Testis (tissue), 3 donors: ENCODE data around the gene TTC36. TPM values are rescaled to one million over a fixed set of nuclear protein-coding genes. Genes with fewer than 3 reads are reported as not detected.

Source experiments
- DNase-seq: peaks from one replicate; pipeline ENCODE4 v3.0.0-alpha.2; 2019
- H3K27ac ChIP-seq, 2 donors: fragments of 200-600 bp; sonication (generic); one replicate each; pipeline ENCODE4 v1.5.1; 2019
- H3K27me3 ChIP-seq: fragments of 200-600 bp; sonication (generic); one replicate; pipeline ENCODE4 v1.5.1; 2019
- H3K36me3 ChIP-seq: fragments of 200-600 bp; sonication (generic); one replicate; pipeline ENCODE4 v1.5.1; 2017; ENCODE audit warnings: low read depth; ENCODE audit errors: missing control alignments
- H3K4me1 ChIP-seq: fragments of 200-600 bp; sonication (generic); one replicate; pipeline ENCODE4 v1.5.1; 2019
- H3K4me3 ChIP-seq, 2 donors: fragments of 200-600 bp; sonication (generic); one replicate each; pipeline ENCODE4 v1.5.1; 2017 to 2019
- H3K9me3 ChIP-seq: fragments of 200-600 bp; sonication (generic); one replicate; pipeline ENCODE4 v1.5.1; 2017
- POLR2A ChIP-seq: fragments of 450-650 bp; IDR thresholded peaks from one replicate; pipeline ENCODE4 v1.6.1; 2017; ENCODE audit warnings: antibody characterized with exemption, mild to moderate bottlenecking, moderate library complexity
- WGBS, 2 donors: methylation state at CpG; one replicate each; pipeline ENCODE4 v1.1.5; 2018; 5-methylcytosine and 5-hydroxymethylcytosine counted together
- intact Hi-C: fragments of 100-400 bp; cut with DNase I; formaldehyde crosslinking; loops from one replicate; pipeline ENCODE4 v1.15.1; 2023; ENCODE audit warnings: low total_unique reads
- polyA plus RNA-seq: library from polyadenylated mRNA; stranded (reverse); fragments of 350-450 nt; fragmentation: Illumina TruSeq; extraction: RNeasy Lipid Tissue Mini Kit (QIAGEN cat#74804); gene quantifications from one replicate; pipeline ENCODE4 v1.2.3, GENCODE V29; 2014; ENCODE audit warnings: low read depth, low replicate concordance; ENCODE audit not compliant: insufficient read depth
- total RNA-seq, 2 donors: library from RNA; depleted of rRNA; stranded (reverse); fragments of >200 nt; gene quantifications; one replicate each; pipeline ENCODE4 v1.2.3, GENCODE V29; 2016
- TF ChIP-seq, protein P1 (sequence below), 3 experiments: fragments of 450-650 bp in 2 of 3; fragments of 200-600 bp in 1 of 3; sonication (generic) in 1 of 3; IDR thresholded peaks; one replicate each; pipeline ENCODE4 v1.5.1; 2016 to 2019; ENCODE audit warnings: antibody characterized with exemption in 3 of 3, mild to moderate bottlenecking in 2 of 3, moderate library complexity in 1 of 3

Gene TTC36
- total and polyA plus RNA-seq, 3 donors from 2014 or later: 4.9 to 5.7 TPM; not detected in 1

DNA sequence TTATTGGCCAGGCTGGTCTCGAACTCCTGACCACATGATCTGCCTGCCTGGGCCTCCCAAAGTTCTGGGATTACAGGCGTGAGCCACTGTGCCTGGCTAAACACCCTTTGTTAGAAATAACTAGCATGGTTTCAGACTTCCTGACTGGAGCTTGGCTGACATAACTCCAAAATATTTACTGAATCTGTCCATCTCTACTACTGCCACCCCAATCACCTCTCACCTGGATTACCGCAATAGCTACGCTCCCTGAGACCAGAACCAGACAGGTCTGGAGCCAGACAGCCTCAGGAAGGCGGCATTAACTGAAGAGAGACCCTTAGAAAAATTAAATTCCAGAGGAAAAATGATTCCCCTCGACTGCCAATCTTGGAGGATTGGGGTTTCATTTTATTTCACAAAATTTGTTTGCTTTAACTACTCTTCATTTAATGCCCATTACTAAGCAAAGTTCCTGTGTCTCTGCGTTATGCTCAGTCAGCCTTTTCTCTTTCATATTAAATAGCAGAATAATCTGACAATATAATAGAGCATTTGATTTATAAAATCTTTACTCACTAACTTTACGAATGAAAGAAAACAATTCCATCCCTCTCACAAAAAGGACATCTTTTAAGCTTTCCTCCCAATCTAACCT is 16.9 kb downstream of the TTC36 start:
- Histone ChIP-seq H3K4me1 (no peaks in the 10 kb centered on the region), H3K36me3 (no peaks in the 10 kb centered on the region), H3K27me3 (no peaks in the 10 kb centered on the region), H3K4me3 (no peak overlapping the region), H3K9me3 (no peaks in the 10 kb centered on the region), H3K27ac (no peak overlapping the region)
- no peak for DNase-seq
- TF ChIP-seq, protein P1, sequence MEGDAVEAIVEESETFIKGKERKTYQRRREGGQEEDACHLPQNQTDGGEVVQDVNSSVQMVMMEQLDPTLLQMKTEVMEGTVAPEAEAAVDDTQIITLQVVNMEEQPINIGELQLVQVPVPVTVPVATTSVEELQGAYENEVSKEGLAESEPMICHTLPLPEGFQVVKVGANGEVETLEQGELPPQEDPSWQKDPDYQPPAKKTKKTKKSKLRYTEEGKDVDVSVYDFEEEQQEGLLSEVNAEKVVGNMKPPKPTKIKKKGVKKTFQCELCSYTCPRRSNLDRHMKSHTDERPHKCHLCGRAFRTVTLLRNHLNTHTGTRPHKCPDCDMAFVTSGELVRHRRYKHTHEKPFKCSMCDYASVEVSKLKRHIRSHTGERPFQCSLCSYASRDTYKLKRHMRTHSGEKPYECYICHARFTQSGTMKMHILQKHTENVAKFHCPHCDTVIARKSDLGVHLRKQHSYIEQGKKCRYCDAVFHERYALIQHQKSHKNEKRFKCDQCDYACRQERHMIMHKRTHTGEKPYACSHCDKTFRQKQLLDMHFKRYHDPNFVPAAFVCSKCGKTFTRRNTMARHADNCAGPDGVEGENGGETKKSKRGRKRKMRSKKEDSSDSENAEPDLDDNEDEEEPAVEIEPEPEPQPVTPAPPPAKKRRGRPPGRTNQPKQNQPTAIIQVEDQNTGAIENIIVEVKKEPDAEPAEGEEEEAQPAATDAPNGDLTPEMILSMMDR (IDR thresholded peaks at IDR 0.05): no peak
- no peak for TF ChIP-seq POLR2A
- 93% methylated on average over 8 of the region's 8 CpGs for WGBS, 2 donors
- intact Hi-C loops: no loop called here

DNA sequence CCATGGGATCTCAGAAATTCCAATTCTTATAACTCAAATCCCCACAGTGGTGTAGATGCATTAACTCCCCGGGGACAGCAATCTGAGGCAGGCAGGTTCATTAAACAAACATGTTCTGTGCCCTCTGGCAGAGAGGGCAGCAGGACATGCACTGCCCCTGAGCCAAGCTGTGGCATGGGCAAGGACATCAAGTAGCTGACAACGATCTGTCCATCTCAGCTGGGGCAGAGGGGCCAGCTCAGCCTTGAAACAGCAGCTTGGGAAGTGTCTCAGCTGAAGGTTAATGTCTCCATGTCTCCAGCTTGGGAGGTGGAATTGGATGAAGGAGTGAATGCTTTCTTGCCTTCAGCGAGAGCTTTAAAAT is 17.4 kb downstream of the TTC36 start:
- intact Hi-C loops: no loop called here
- Histone ChIP-seq H3K4me1 (no peaks in the 10 kb centered on the region), H3K36me3 (no peaks in the 10 kb centered on the region), H3K27me3 (no peaks in the 10 kb centered on the region), H3K4me3 (no peak overlapping the region), H3K9me3 (no peaks in the 10 kb centered on the region), H3K27ac (no peak overlapping the region)
- 78 to 84% methylated on average over 3 of the region's 3 CpGs for WGBS, 2 donors
- TF ChIP-seq, protein P1 (IDR thresholded peaks at IDR 0.05): no peak
- no peak for DNase-seq

DNA sequence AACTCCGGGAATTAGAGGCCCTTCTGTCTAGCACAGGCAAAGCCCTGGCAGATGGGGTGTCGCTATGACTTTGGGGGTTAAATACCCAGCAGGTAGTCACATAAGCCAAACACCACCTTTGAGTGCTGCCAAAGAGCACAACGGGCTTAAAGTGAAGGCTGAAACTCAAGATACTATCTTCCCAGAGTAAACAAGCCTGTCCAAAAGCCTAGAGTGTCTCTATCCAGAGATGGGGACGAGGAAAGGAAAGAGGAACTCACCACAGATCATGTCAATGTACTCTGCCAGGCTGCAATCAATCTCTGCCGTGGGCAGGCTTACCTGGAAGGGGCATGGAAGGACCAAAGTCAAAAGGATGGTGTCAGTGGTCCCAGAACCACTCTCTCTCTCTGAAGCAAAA is 18.3 kb downstream of the TTC36 start:
- TF ChIP-seq, protein P1 (IDR thresholded peaks at IDR 0.05): no peak
- no peak for TF ChIP-seq POLR2A
- intact Hi-C loops: no loop called here
- DNase-seq: no peak
- Histone ChIP-seq H3K4me3 (no peak overlapping the region), H3K9me3 (no peaks in the 10 kb centered on the region), H3K4me1 (no peaks in the 10 kb centered on the region), H3K36me3 (no peaks in the 10 kb centered on the region), H3K27me3 (no peaks in the 10 kb centered on the region), H3K27ac (no peak overlapping the region)
- 89 to 92% methylated on average over 5 of the region's 5 CpGs for WGBS, 2 donors

DNA sequence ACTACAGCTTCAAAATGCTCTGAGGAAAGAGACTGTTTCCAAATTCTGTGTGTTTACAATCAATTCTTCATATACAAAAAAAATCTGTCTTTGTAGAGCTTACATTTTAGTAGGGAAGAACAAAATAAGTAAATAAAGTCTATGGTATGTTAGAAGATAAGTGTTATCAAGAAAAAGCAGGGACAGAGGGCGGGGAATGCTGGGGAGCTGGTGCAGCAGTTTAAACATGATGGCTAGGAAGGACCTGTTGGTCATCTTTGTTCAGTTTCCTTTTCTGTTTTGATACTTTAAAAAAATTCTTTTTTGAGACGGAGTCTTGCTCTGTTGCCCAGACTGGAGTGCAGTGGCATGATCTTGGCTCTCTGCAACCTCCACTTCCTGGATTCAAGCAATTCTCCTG is 19.9 kb downstream of the TTC36 start:
- intact Hi-C loops: no loop called here
- no peaks in the 10 kb centered on the region for H3K9me3 ChIP-seq
- H3K27me3 ChIP-seq: no peaks in the 10 kb centered on the region
- H3K27ac ChIP-seq: no peak overlapping the region
- H3K36me3 ChIP-seq: no peaks in the 10 kb centered on the region
- no peak for DNase-seq
- H3K4me1 ChIP-seq: no peaks in the 10 kb centered on the region
- TF ChIP-seq POLR2A: no peak
- TF ChIP-seq, protein P1 (IDR thresholded peaks at IDR 0.05): no peak
- no peak overlapping the region for H3K4me3 ChIP-seq
- 78% methylated on average over 2 of the region's 2 CpGs for WGBS, 2 donors

DNA sequence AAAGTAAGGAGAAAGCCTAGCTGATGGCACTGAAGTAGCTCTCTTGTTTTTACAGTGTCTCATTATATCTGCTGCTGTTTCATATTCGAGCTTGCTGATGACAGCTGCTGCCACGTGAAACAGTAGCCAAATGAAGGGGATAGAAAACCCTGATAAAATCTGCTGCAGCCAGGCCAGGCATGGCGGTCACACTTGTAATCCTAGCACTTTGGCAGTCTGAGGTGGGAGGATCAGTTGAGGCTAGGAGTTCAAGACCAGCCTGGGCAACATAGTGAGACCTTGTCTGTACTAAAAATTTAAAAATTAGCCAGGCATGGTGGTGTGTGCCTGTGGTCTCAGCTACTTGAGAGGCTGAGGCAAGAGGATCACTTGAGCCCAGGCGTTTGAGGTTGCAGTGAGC is 25.1 kb downstream of the TTC36 start:
- WGBS, 2 donors: 80 to 85% methylated on average over 4 of the region's 4 CpGs
- H3K36me3 ChIP-seq: no peaks in the 10 kb centered on the region
- H3K4me1 ChIP-seq: no peaks in the 10 kb centered on the region
- no peak for DNase-seq
- no peaks in the 10 kb centered on the region for H3K27me3 ChIP-seq
- TF ChIP-seq, protein P1 (IDR thresholded peaks at IDR 0.05): no peak
- TF ChIP-seq POLR2A: no peak
- H3K9me3 ChIP-seq: no peaks in the 10 kb centered on the region
- no peak overlapping the region for H3K4me3 ChIP-seq
- intact Hi-C loops: no loop called here
- H3K27ac ChIP-seq: no peak overlapping the region
